GM15510 (cell line): ENCODE results near the gene PFKP.

Experiments used
- POLR2A ChIP-seq: IDR thresholded peaks from 3 replicates; pipeline ENCODE4 v1.6.1; 2011; ENCODE audit warnings: borderline replicate concordance; ENCODE audit not compliant: insufficient read length; ENCODE audit errors: extremely low read depth

PFKP gene

GRCh38 chr10:3062502-3063186, 4.7 kb upstream of the PFKP start:
- no peak for TF ChIP-seq POLR2A

GRCh38 chr10:3064423-3064822, 2.9 kb upstream of the PFKP start:
- no peak for TF ChIP-seq POLR2A

- no peak for TF ChIP-seq POLR2A
These were observed 1.7 kb upstream of the PFKP start for GRCh38 chr10:3065622-3066021.

GRCh38 chr10:3066317-3067117, 831 bp upstream of the PFKP start:
- no peak for TF ChIP-seq POLR2A

GRCh38 chr10:3067859-3068179, 471 bp downstream of the PFKP start:
- no peak for TF ChIP-seq POLR2A

GRCh38 chr10:3068201-3068967, 1.0 kb downstream of the PFKP start:
- TF ChIP-seq POLR2A, result no peak

GRCh38 chr10:3068968-3069737, 1.8 kb downstream of the PFKP start:
- TF ChIP-seq POLR2A, result no peak

GRCh38 chr10:3069876-3070275, 2.5 kb downstream of the PFKP start:
- no peak for TF ChIP-seq POLR2A

GRCh38 chr10:3071405-3072198, 4.3 kb downstream of the PFKP start:
- no peak for TF ChIP-seq POLR2A

GRCh38 chr10:3072641-3073360, 5.5 kb downstream of the PFKP start:
- no peak for TF ChIP-seq POLR2A

GRCh38 chr10:3074145-3074665, 6.9 kb downstream of the PFKP start:
- no peak for TF ChIP-seq POLR2A

- TF ChIP-seq POLR2A, result no peak
These were observed 7.7 kb downstream of the PFKP start for GRCh38 chr10:3074985-3075600.

GRCh38 chr10:3076138-3076537, 8.8 kb downstream of the PFKP start:
- TF ChIP-seq POLR2A, result no peak
